HEK293T (cell line): ENCODE measurements around the gene CCL17.

Experiments
- ARNT ChIP-seq: fragments of 450-650 bp; IDR thresholded peaks from 2 replicates; pipeline ENCODE4 v1.6.1; 2017; ENCODE audit warnings: mild to moderate bottlenecking
- BHLHE40 ChIP-seq: fragments of 450-650 bp; IDR thresholded peaks from 2 replicates; pipeline ENCODE4 v1.6.1; 2016; ENCODE audit warnings: mild to moderate bottlenecking, moderate library complexity, borderline replicate concordance
- CTBP1 ChIP-seq: fragments of 450-650 bp; IDR thresholded peaks from 2 replicates; pipeline ENCODE4 v1.6.1; 2016; ENCODE audit warnings: borderline replicate concordance
- ELF4 ChIP-seq: fragments of 450-650 bp; IDR thresholded peaks from 2 replicates; pipeline ENCODE4 v1.6.1; 2017; ENCODE audit warnings: antibody characterized with exemption
- FOXK2 ChIP-seq: fragments of 450-650 bp; IDR thresholded peaks from 2 replicates; pipeline ENCODE4 v1.6.1; 2016; ENCODE audit warnings: mild to moderate bottlenecking
- FOXM1 ChIP-seq: fragments of 450-650 bp; IDR thresholded peaks from 2 replicates; pipeline ENCODE4 v1.6.1; 2017; ENCODE audit warnings: mild to moderate bottlenecking, borderline replicate concordance
- HDGF ChIP-seq: fragments of 450-650 bp; IDR thresholded peaks from 2 replicates; pipeline ENCODE4 v1.6.1; 2017; ENCODE audit warnings: antibody characterized with exemption, borderline replicate concordance
- SP1 ChIP-seq: fragments of 450-650 bp; IDR thresholded peaks from 2 replicates; pipeline ENCODE4 v1.6.1; 2017
- TARDBP ChIP-seq: fragments of 450-650 bp; IDR thresholded peaks from 2 replicates; pipeline ENCODE4 v1.6.1; 2016
- ZNF384 ChIP-seq: fragments of 450-650 bp; IDR thresholded peaks from 2 replicates; pipeline ENCODE4 v1.6.1; 2016
- TF ChIP-seq, protein P1 (sequence below): fragments of 450-650 bp; IDR thresholded peaks from 2 replicates; pipeline ENCODE4 v1.6.1; 2016

DNA sequence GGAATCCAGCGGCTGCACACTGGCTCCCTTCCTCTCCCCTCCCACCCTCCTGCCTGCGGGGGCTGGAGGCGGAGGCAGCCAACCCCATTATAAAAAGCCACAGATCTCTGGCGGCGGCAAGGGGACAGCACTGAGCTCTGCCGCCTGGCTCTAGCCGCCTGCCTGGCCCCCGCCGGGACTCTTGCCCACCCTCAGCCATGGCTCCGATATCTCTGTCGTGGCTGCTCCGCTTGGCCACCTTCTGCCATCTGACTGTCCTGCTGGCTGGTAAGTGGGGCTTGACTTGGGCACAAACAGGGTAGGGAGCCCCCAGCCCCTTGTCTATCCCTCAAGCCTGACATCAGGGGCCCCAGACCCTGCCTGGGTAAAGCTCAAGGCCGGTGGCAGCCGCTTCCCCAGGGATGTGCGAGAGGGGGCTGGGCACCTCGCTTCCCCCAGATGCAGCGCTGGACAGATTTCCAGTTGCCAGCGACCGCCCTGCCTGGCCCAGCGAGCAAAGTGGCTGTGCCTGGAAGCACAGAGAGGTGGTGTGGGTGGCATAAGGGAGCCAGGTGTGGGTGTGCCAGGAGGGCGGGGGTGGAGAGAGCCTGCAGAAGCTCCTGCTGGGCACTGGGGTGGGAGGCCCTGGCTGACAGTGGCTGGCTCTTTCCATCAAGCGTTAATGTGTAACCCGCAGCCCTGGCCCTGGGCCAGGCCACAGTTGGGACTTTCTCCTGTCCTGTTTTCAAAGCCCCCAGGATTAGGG lies 32.0 kb upstream of the CCL17 start, which contains the start of gene CX3CL1:
- TF ChIP-seq SP1, result no peak
- TF ChIP-seq ARNT, result no peak
- TF ChIP-seq ZNF384, result no peak
- TF ChIP-seq TARDBP, result no peak
- no peak for TF ChIP-seq BHLHE40
- TF ChIP-seq FOXK2, result no peak
- TF ChIP-seq FOXM1, result no peak
- TF ChIP-seq ELF4, result no peak
- TF ChIP-seq, protein P1, sequence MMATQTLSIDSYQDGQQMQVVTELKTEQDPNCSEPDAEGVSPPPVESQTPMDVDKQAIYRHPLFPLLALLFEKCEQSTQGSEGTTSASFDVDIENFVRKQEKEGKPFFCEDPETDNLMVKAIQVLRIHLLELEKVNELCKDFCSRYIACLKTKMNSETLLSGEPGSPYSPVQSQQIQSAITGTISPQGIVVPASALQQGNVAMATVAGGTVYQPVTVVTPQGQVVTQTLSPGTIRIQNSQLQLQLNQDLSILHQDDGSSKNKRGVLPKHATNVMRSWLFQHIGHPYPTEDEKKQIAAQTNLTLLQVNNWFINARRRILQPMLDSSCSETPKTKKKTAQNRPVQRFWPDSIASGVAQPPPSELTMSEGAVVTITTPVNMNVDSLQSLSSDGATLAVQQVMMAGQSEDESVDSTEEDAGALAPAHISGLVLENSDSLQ, result no peak
- TF ChIP-seq HDGF, result no peak
- no peak for TF ChIP-seq CTBP1
